ENCODE data around the gene RB1.
"Not testable (repeated sequence)": the region's sequence is repeated elsewhere in the genome, so short reads cannot be mapped to it uniquely, and the experiment has no call there.

The RB1 gene

GRCh38 chr13:48355524-48355923 lies 52.0 kb downstream of the RB1 start:
- not testable (repeated sequence) for DNase-seq

- no peak for DNase-seq
These were observed 53.2 kb downstream of the RB1 start for GRCh38 chr13:48356750-48357149.

GRCh38 chr13:48369988-48370387 lies 66.4 kb downstream of the RB1 start:
- no peak for DNase-seq

- no peak for DNase-seq
These were observed 67.3 kb downstream of the RB1 start for GRCh38 chr13:48370815-48371214.

GRCh38 chr13:48377857-48378256 lies 74.3 kb downstream of the RB1 start:
- DNase-seq, result no peak

GRCh38 chr13:48380581-48380980 lies 77.0 kb downstream of the RB1 start:
- DNase-seq, result no peak

GRCh38 chr13:48383384-48383783 lies 79.8 kb downstream of the RB1 start:
- DNase-seq, result no peak

- DNase-seq, result no peak
These were observed 83.3 kb downstream of the RB1 start for GRCh38 chr13:48386816-48387215.

GRCh38 chr13:48391257-48391656 lies 87.7 kb downstream of the RB1 start:
- no peak for DNase-seq

GRCh38 chr13:48393030-48393697 lies 89.6 kb downstream of the RB1 start:
- DNase-seq, result no peak

GRCh38 chr13:48393698-48394085 lies 90.1 kb downstream of the RB1 start:
- no peak for DNase-seq

GRCh38 chr13:48397744-48398143 lies 94.2 kb downstream of the RB1 start:
- DNase-seq, result no peak

GRCh38 chr13:48398450-48399095 lies 95.0 kb downstream of the RB1 start:
- DNase-seq, result peak; percentile 58

- no peak for DNase-seq
These were observed 96.6 kb downstream of the RB1 start for GRCh38 chr13:48400090-48400694.

GRCh38 chr13:48400850-48401291 lies 97.3 kb downstream of the RB1 start:
- DNase-seq, result peak; percentile 64

- no peak for DNase-seq
These were observed 97.9 kb downstream of the RB1 start for GRCh38 chr13:48401480-48401879.

GRCh38 chr13:48402325-48402932 lies 98.9 kb downstream of the RB1 start:
- no peak for DNase-seq

GRCh38 chr13:48403151-48403631 lies 99.6 kb downstream of the RB1 start:
- DNase-seq, result no peak

- DNase-seq, result no peak
These were observed 100.4 kb downstream of the RB1 start for GRCh38 chr13:48403913-48404312.

- DNase-seq, result no peak
These were observed 101.4 kb downstream of the RB1 start for GRCh38 chr13:48404952-48405351.

GRCh38 chr13:48405875-48406274 lies 102.3 kb downstream of the RB1 start:
- DNase-seq, result no peak

GRCh38 chr13:48410199-48410598 lies 106.6 kb downstream of the RB1 start:
- no peak for DNase-seq

- DNase-seq, result no peak
These were observed 107.7 kb downstream of the RB1 start for GRCh38 chr13:48411147-48411794.
